Gastroesophageal sphincter (tissue), 4 donors: ENCODE measurements around the gene RSU1. TPM values are rescaled to one million over a fixed set of nuclear protein-coding genes. Genes with fewer than 3 reads are reported as not detected.
A peak's percentile ranks its signal among the peaks of the same experiment; 100 is the strongest.

ENCODE experiments used
- ATAC-seq: fragments of 150-250 bp; one replicate; pipeline ENCODE4 v1.9.1; 2016; ENCODE audit warnings: mild to moderate bottlenecking, moderate library complexity
- H3K27ac ChIP-seq, 4 donors: fragments of 200-600 bp; sonication (generic) in 3 of 4; 1 replicate in 3 of 4; 2 replicates in 1 of 4; pipeline ENCODE4 v1.5.1; 2016 to 2019
- H3K27me3 ChIP-seq: fragments of 200-600 bp; sonication (generic); one replicate; pipeline ENCODE4 v1.5.1; 2019
- H3K36me3 ChIP-seq, 2 donors: fragments of 200-600 bp; sonication (generic); one replicate each; pipeline ENCODE4 v1.5.1; 2019; ENCODE audit warnings: control low read depth in 1 of 2
- H3K4me1 ChIP-seq, 3 donors: fragments of 200-600 bp; sonication (generic); 1 replicate in 2 of 3; 2 replicates in 1 of 3; pipeline ENCODE4 v1.5.1; 2016 to 2019; ENCODE audit warnings: control low read depth in 2 of 3
- H3K4me3 ChIP-seq, 2 donors: fragments of 200-600 bp; sonication (generic); one replicate each; pipeline ENCODE4 v1.5.1; 2019; ENCODE audit warnings: mild to moderate bottlenecking in 1 of 2, moderate library complexity in 1 of 2
- H3K9me3 ChIP-seq, 3 donors: fragments of 200-600 bp; sonication (generic); one replicate each; pipeline ENCODE4 v1.5.1; 2017 to 2019; ENCODE audit warnings: control low read depth in 2 of 3
- CTCF ChIP-seq, 4 experiments: fragments of 200-600 bp in 2 of 4; fragments of 450-650 bp in 2 of 4; sonication (generic) in 1 of 4; IDR thresholded peaks; one replicate each; pipeline ENCODE4 v1.5.1; 2017 to 2019; ENCODE audit warnings: antibody characterized with exemption in 4 of 4, mild to moderate bottlenecking in 2 of 4, moderate library complexity in 2 of 4
- EP300 ChIP-seq: sonication (generic); formaldehyde crosslinking; IDR thresholded peaks from one replicate; pipeline ENCODE4 v1.6.1; 2017; ENCODE audit warnings: antibody characterized with exemption, mild to moderate bottlenecking
- POLR2A ChIP-seq, 2 donors: fragments of 450-650 bp; IDR thresholded peaks; one replicate each; pipeline ENCODE4 v1.6.1; 2017; ENCODE audit warnings: antibody characterized with exemption in 2 of 2, mild to moderate bottlenecking in 2 of 2, moderate library complexity in 1 of 2
- POLR2AphosphoS5 ChIP-seq: sonication (generic); formaldehyde crosslinking; IDR thresholded peaks from one replicate; pipeline ENCODE4 v1.6.1; 2017; ENCODE audit warnings: antibody characterized with exemption
- WGBS, 2 donors: methylation state at CpG; one replicate each; pipeline ENCODE4 v1.1.5; 2018; ENCODE audit warnings: low coverage in 1 of 2; 5-methylcytosine and 5-hydroxymethylcytosine counted together
- total RNA-seq, 4 donors: library from RNA; depleted of rRNA; stranded (reverse); fragments of >200 nt; gene quantifications; one replicate each; pipeline ENCODE4 v1.1.0, GENCODE V29; 2016

RSU1 gene
- total RNA-seq, 4 donors from 2014 or later = 87.0 to 149 (median 117) TPM

GRCh38 chr10:16798571-16798970 is 18.7 kb downstream of the RSU1 start:
- Histone ChIP-seq H3K36me3 (peaks cover 0 to 3% of the 10 kb centered on the region in 2 donors), H3K27ac (no peak overlapping the region), H3K9me3 (no peaks in the 10 kb centered on the region), H3K4me1 (peaks cover 0 to 20% (median 0%) of the 10 kb centered on the region in 3 donors), H3K27me3 (no peaks in the 10 kb centered on the region), H3K4me3 (no peak overlapping the region)
- TF ChIP-seq CTCF (IDR thresholded peaks at IDR 0.05) (no peak), POLR2AphosphoS5 (no peak), EP300 (no peak), POLR2A (IDR thresholded peaks at IDR 0.05) (no peak)
- WGBS, 2 donors = 93 to 95% methylated on average over 5 of the region's 5 CpGs
- ATAC-seq = no peak

- H3K4me1 ChIP-seq = peaks cover 0 to 20% (median 4%) of the 10 kb centered on the region in 3 donors
- H3K27ac ChIP-seq = no peak overlapping the region
- H3K4me3 ChIP-seq = no peak overlapping the region
- TF ChIP-seq POLR2AphosphoS5 = no peak
- no peak for TF ChIP-seq EP300
- TF ChIP-seq CTCF (IDR thresholded peaks at IDR 0.05) = no peak
- TF ChIP-seq POLR2A (IDR thresholded peaks at IDR 0.05) = no peak
- 78 to 92% methylated on average over 4 to 9 of the region's 9 CpGs for WGBS, 2 donors
- no peaks in the 10 kb centered on the region for H3K9me3 ChIP-seq
- no peaks in the 10 kb centered on the region for H3K27me3 ChIP-seq
- H3K36me3 ChIP-seq = peaks cover 0 to 5% of the 10 kb centered on the region in 2 donors
- no peak for ATAC-seq
Measured at GRCh38 chr10:16795410-16796073, 21.7 kb downstream of the RSU1 start.

- ATAC-seq = no peak
- TF ChIP-seq POLR2AphosphoS5 (no peak), EP300 (no peak), CTCF (IDR thresholded peaks at IDR 0.05) (no peak), POLR2A (IDR thresholded peaks at IDR 0.05) (no peak)
- 100% methylated on average over 1 of the region's 1 CpG for WGBS, 2 donors
Measured at GRCh38 chr10:16794005-16794404, 23.2 kb downstream of the RSU1 start.

GRCh38 chr10:16792675-16793074 is 24.5 kb downstream of the RSU1 start:
- WGBS, 2 donors = 54 to 56% methylated on average over 5 to 7 of the region's 8 CpGs
- peak overlapping the region in 1 of 4 donors; percentile 12 for H3K27ac ChIP-seq
- H3K36me3 ChIP-seq = peaks cover 0 to 5% of the 10 kb centered on the region in 2 donors
- no peaks in the 10 kb centered on the region for H3K9me3 ChIP-seq
- no peak overlapping the region for H3K4me3 ChIP-seq
- H3K4me1 ChIP-seq = peaks cover 0 to 9% (median 4%) of the 10 kb centered on the region in 3 donors
- no peaks in the 10 kb centered on the region for H3K27me3 ChIP-seq
- peak; percentile 62 for ATAC-seq
- TF ChIP-seq POLR2A (IDR thresholded peaks at IDR 0.05) (no peak), POLR2AphosphoS5 (no peak), CTCF (IDR thresholded peaks at IDR 0.05) (no peak), EP300 (no peak)

More at GRCh38 chr10:16794005-16794404, 23.2 kb downstream of the RSU1 start:
- peaks cover 0 to 9% (median 4%) of the 10 kb centered on the region in 3 donors for H3K4me1 ChIP-seq
- H3K4me3 ChIP-seq = no peak overlapping the region
- H3K27me3 ChIP-seq = no peaks in the 10 kb centered on the region
- H3K36me3 ChIP-seq = peaks cover 0 to 5% of the 10 kb centered on the region in 2 donors
- no peak overlapping the region for H3K27ac ChIP-seq
- H3K9me3 ChIP-seq = no peaks in the 10 kb centered on the region

GRCh38 chr10:16789765-16790164 is 27.5 kb downstream of the RSU1 start:
- Histone ChIP-seq H3K27me3 (no peaks in the 10 kb centered on the region), H3K4me3 (no peak overlapping the region), H3K27ac (no peak overlapping the region), H3K36me3 (peaks cover 0 to 11% of the 10 kb centered on the region in 2 donors), H3K4me1 (peaks cover 0 to 9% (median 4%) of the 10 kb centered on the region in 3 donors), H3K9me3 (no peaks in the 10 kb centered on the region)
- TF ChIP-seq EP300 (no peak), POLR2A (IDR thresholded peaks at IDR 0.05) (no peak), POLR2AphosphoS5 (no peak), CTCF (IDR thresholded peaks at IDR 0.05) (no peak)
- no peak for ATAC-seq
- 58 to 79% methylated on average over 4 of the region's 4 CpGs for WGBS, 2 donors
